COLO829 (cell line): ENCODE results near the gene GPC5.

ENCODE experiments used
- DNase-seq: peaks from one replicate; pipeline ENCODE4 v3.0.0; 2012; ENCODE audit warnings: low spot score

The GPC5 gene

DNA sequence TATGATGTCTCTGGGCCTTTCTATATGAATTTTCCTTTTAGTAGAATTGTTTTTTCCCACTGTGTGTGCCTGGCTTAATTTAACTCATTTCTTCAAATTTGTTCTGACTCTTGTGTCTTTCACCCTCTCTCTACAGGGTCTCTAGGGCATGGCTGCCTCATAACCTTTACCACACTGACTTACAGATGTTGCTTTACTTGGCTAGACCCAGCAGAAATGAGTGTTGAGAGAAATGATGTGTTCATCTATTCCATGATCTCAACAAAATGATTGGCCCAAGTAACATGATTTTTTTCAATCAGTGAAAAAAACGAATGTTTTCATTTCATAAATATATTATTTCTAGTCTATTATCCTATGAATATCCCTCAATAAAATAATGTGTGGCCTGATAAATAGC is 195.0 kb downstream of the GPC5 start:
- DNase-seq = no peak

DNA sequence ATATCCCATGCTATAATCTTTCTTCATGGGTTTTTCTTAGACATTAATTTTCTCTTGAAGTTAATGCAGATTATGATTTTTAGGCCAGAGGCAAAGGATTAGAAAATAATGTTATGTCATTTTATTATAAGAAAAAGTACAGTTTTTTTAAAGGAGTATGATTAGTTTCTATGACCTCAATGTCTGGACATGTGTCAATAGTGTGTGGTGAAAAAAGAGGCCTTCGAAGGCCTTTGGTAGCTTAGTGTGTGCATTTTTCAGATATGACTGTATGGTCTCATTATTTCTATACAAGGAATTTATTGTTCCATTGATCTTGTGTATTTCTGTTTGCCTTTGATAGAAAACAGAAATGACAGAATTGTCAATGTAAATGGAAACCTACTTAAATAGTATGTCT is 195.6 kb downstream of the GPC5 start:
- DNase-seq = no peak

DNA sequence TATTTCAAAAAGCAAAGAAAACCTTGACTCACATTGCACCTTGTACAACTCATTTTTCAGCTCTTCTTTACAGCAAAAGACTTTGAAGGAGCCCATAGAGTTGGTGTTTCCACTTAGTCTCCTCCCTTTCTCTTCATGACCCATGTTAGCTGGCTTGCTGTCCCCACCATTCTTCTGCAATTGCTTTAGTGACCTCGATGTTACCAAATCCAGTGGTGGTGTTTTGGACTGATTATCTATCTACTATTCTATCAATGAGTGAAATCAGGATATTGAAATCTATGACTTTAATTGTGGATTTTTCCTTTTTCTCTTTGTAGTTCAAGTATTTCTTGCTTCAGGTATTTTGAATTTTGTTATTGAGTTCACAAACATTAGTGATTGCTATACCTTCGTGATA is 197.3 kb downstream of the GPC5 start:
- no peak for DNase-seq

DNA sequence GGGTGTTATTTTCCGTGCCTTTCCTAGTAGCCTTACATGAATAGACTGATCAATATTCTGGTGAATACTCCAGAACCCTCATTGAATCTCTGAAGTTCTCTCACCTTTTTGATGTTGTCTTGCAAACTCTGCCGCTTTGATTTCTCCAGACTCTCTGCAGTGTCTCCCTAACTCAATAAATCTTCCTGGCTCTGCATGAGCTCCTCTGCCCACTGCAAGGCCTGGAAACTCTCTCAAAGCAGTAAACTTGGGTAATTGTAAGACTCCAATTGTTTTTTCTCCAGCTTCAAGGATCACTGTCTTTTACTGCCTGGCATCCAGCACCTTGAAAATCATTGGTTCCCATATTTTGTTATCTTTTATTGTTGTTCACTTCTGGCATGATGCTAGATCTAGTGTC is 198.4 kb downstream of the GPC5 start:
- DNase-seq = no peak

DNA sequence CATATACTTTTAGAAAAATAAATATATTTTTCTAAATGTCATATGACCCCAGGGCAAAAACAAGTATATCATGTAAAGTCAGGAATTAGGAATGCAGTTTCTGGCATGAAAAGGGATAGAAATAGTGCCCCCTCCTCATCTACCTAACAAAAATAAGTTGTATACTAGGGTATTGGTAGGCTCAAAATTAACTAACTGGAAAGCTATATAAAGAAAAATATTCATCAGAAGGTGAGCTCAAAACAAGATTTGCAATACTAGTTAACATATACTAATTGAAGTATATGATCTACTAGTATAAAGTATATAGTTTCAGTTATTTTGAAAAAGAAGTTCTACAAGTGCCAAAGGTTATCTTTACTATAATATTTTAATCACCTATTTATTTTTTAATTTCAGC is 200.2 kb downstream of the GPC5 start:
- no peak for DNase-seq

DNA sequence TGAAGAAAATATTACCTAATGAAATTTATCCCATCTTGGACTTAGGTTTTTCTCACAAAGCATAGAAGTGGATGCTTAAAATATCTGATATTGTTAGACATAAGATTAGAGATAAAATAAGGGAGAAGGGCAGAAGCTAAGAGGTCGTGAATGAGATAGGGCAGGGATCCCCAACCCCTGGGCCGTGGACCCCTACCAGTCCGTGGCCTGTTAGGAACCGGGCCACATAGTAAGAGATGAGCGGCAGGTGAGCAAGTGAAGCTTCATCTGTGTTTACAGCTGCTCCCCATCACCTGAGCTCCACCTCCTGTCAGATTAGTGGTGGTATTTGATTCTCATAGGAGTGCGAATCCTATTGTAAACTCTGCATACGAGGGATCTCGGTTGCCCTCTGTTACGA is 202.9 kb downstream of the GPC5 start:
- no peak for DNase-seq

DNA sequence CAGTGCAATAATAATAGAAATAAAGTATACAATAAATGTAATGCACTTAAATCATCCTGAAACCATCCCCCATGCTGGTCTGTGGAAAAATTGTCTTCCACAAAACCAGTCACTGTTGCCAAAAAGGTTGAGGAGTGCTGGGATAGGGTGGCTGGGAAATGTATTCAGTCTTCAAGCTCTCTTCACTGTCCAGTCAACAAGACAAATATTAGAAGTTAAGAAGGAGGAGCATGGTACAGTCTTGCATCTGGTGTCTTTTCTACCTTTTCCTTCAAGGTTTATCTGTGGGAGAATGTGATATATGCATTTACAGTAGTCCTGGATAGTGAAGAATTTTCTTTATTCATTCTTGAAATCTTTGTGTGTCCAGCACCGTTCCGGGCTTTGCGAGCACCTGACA is 203.4 kb downstream of the GPC5 start:
- DNase-seq = no peak

DNA sequence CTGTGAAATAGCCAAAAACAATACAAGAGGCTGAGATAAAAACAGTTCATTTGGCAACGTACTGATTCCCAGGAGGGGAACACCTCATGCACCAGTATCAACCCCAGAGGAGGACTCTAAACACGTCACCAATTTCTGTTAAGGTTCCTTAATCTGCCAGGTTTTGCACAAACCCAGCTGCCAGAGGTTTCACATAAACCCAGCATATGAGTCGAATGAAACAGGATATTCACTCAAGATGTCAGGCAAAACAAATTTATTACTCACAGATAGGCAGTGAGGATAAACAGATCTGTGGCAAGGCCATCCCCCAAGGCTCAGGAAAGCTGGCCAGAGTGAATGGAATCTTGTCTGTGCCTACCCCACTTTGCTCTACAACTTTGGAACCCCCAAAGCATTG is 210.9 kb downstream of the GPC5 start:
- DNase-seq = no peak

DNA sequence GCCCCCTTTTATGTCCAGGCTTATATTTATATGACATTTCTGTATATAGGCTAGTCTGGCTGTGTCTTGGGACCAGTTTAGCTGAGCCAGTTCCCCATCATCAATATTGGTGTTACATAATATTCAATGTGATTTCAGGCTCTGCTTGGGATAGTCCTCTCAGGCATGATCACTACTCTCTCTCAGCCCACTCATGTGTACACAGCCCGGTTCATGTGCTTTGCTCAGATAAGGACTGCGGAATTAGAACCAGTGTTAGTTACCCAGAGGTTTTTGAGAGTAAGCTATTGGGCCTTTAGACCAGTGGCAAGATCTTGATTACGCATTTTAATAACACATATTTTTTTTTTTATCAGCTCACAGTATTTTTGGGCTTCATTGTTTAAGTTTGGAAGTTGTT is 219.9 kb downstream of the GPC5 start:
- DNase-seq = no peak

DNA sequence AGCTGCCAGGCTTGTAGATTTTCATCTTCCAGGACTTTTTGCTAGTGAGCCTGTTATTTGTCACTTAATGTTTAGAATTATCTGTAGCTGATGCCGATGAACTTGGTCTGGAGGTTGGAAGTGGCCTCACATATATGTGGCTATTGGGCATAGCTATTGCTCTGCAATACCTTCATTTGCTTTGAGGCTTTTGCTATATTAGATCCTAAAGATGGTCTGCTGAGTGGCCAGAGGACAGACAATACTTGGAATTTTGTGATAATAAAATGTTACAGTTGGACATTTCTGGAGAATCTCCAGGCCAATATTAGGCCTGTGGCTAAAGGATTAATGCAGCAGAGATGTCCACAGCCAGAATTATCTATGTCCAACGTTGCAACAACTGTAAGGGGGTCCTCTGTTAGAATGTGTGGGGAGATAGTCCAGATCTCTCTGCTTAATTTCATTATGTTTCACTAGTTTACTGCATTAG is 222.3 kb downstream of the GPC5 start:
- DNase-seq = no peak

DNA sequence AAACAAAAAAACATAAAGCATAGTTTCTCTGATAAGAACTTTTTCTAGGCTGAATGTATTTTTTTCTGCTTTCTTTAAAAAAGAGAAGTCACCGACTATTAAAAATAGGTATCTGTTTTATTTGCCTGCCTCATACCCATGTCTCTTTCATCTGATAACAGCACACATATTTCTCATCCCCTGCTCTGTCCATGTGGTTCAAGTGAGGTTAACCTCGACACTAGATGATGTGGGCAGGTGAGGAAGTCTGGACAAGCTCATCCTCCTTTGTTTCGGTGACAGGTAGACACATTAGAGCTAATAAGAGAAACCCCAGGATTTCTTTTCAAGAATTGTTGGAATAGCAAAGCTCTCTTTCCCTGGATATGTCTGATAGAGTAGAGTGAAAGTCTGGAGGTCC is 222.7 kb downstream of the GPC5 start:
- DNase-seq = no peak

DNA sequence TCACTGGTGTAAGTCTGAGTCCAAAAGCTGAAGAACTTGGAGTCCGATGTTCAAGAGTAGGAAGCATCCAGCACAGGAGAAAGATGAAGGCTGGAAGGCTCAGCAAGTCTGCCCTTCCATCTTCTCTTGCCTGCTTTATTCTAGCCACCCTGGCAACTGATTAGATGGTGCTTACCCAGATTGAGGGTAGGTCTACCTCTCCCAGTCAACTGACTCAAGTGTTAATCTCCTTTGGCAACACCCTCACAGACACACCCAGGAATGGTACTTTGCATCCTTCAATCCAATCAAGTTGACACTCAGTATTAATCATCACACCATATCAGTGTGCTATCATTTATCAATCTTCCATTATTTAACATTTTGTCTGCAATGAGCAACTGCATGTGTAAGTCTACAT is 223.5 kb downstream of the GPC5 start:
- no peak for DNase-seq

DNA sequence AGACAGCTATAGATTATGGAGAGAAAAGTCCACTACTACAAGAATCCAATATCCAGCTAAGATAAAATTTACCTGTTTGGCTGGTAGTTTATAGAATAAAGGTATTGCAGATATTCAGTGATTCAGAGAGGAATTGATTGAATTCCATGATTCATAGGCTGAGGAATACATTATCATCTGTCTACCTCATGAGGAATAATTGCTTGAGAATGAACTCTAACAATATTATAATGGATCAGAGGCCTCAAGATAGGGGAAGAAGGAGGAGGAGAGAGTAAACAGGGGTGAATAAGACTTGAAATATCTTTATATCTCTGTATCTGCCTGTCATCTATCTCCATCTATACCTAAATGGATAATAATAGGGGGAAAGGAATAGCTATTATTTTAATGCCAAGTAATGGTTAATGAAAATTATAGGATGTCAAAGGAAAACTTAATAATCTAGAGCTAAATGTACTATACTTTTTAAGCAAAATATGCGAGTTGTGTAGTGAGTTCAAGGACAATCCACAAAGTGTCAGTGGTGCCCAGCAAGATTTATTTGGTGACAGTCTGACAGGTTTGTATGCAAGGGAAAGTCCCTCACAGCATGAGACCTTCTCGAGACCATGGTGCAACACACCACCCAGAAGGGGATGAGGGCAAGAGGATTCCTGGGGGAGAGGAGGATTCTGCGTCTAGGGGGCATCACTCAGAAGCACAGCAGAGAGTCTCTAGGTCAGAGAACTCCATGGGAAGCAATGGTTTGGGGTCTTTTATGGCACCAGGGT is 224.5 kb downstream of the GPC5 start:
- no peak for DNase-seq

DNA sequence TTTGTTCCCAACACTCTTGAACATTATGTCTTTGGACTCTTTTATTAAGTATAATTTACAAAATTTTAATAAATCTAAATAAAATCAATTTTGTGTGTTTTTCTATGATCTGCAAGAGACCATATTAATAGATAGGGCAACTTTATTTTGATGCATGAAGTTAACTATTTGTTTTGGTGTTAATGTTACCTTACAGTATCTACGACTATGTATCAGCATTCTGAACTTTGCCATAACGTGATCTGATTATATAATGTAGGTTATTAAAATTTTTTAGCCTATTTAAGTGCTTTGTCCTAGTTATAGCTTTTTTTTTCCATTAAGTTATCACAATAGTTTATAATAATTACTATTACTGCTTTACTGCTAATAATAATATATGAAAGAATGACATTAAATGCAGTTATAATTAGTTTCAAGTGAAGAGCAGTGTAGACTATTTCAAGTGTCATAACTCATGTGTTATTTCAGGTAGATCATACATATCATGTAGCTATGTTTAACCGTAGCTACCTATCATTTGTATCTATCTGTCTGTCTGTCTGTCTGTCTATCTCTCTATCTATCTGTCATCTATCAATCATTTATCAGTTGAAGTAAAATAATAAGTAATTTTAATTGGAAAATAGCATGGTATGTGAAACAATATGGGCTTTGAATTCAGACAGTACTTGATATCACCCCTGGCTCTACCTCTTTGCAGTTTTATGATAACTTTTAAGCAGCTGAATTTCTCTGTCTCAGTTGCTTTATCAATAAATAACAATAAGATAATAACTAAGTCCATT is 229.7 kb downstream of the GPC5 start:
- DNase-seq = no peak

DNA sequence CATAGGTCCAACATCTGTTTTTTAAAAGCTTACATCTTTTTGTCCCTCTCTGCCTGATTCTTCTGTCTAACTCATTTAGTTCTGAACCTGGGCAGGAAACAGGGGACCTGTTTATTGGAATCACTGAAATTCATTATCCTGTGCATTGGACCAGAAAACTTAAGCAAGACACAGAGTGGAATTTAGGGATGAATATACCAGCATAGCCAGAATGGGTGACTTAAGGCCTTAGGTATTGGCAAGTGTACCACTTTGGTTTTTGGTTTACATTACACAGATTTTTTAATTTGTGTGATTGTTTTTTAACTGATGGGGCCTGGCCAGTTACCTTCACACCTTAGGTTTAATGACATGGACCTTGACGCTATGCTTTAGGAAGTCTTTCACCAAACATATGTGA is 232.5 kb downstream of the GPC5 start:
- no peak for DNase-seq

DNA sequence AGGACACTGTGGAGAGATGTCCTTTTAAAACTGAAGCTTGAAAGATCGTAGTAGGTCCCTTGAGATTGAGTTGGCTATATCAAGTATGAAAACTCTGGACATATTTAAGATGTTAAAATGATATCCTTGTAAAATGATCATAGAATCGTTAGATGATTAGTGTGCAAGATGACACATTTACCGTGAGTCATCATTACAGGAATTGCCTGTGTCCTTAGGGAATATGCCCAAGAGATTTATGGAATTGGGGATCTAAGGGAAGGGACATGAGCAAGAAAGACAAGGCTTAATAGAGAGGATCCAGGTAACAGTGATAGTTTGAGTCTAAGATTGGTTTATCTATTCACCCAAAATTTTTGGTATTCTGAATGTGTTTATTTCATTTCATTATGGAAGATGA is 233.7 kb downstream of the GPC5 start:
- DNase-seq = no peak

DNA sequence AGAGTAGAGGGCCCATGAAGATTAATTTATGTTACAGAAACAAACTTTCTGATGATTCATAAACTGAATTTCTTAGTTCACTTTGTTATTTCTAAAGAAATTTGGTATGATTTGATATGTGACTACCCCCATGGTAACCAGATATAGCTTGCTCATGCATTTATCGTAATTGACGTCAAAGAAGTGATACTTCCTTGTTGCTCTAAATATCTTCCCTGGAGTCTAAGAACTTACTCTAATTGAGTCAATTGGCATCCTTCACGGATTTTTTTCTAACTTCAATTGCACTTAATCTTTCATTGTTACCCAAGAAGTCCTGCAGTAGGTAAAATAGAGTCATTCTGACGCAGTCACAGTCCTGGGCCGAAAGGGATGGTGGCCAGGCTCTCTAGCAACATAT is 240.9 kb downstream of the GPC5 start:
- DNase-seq = no peak

DNA sequence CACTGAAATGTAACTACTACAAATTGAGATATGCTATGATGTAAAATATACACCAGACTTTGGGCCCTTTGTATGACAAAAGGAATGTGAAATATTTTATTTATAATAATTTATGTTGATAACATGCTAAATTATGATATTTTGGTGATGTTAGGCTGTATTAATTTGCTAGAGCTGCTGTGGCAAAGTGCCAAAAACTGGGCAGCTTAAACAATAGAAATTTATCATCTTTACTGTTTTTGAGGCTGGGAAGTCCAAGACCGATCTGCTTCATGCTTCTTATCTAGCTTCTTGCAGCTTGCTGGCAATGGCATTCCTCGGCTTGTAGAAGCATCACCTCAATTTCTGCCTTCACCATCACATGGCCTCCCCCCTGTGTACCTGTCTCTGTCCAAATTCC is 245.0 kb downstream of the GPC5 start:
- DNase-seq = no peak

DNA sequence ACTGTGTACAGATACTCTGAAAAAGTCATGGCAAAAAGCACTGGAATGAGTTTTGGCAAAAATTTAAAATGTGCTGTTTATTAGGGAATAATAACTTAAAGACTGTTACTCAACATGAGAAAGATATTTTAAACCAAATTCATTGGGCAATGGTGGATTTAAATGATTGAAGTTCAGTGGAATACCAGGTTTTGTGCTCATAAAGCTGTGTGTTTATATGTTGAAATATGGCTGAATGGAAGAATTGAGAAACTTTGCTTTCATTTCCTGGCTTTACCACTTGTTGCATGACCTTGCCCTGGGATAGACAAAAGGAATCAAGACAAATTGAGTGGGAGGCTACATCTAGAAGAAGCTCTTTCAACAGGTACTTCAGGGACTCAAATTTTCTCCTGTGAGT is 246.4 kb downstream of the GPC5 start:
- no peak for DNase-seq

DNA sequence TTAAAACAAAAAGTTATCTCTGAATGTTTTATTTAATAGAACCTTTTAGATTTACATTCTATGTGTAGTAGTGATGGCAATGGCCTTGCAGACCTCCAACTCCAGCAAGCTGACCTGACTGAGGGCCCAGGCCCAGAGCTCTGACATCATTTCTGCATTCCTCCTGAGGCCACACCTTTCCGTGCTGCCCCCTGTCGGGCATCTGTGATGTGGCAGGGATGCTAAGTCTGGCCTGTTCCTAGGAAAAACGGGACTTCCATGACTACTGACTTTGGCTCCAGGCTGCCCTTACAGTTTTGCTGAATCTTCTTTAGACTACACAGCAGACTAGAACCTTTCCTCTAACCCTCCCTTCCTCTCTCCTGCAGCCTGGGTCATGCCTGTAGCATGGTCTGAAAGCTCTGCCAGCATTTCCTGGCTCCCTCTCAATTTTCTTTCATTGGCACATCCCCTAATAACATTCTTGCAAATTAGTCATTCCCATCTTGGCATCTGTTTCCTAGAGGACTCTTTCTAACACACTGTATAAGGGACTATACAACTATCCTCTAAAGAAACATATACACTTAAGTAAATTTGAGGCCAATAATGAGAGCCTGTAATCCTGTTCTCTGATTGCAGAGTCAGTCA is 249.1 kb downstream of the GPC5 start:
- peak; percentile 26 for DNase-seq

DNA sequence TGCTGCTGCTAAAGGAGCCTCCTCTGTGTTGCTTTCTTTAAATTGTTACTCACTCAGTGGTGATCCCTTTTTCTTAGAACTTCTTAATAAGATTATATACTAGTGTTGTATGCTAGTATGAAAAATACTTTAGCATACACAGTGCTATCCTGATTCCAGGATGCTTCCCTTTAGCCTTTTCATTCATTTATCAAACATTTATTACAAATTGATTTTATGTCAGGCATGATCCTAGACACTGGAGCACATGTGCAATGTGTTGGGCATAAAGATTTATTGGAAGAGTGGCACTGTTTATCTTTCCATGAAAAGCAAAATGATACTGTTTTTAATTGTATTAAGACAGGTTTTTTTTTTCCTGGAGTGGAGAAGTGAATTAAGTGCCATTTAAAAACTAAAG is 249.6 kb downstream of the GPC5 start:
- DNase-seq = no peak

DNA sequence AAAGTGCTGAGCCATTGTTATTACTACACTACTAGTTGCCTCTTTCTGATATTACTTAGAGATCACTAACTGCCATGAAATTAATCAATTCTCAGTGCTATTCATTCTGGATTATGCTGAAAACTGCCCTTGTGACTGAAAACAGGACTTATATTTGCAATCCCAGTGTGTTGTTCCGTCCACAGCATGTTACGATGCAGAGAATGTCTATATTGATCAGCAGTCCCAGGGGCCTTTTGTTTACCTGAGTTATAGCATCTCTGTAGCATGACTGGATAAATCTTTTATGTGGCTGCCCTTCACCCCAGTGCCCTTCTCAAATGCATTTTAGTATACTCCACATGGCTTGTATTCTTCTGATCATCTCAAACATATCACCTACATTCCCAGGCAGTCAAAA is 251.0 kb downstream of the GPC5 start:
- no peak for DNase-seq
